HEK293T (cell line): ENCODE results near the gene AGBL4.
"Not testable (repeated sequence)": the region's sequence is repeated elsewhere in the genome, so short reads cannot be mapped to it uniquely, and the experiment has no call there.

Experiments
- CTCF ChIA-PET: fragments of 350-600 bp; formaldehyde crosslinking; extraction: SDS; loops from one replicate; lab custom pipeline; 2021; ENCODE audit warnings: antibody characterized with exemption, inconsistent platforms; lab: Yijun Ruan, JAX
- POLR2A ChIA-PET: fragments of 350-600 bp; formaldehyde crosslinking; extraction: SDS; loops from one replicate; lab custom pipeline; 2020; ENCODE audit warnings: antibody characterized with exemption, inconsistent platforms; lab: Yijun Ruan, JAX
- DNase-seq: peaks from one replicate; pipeline ENCODE4 v3.0.0; 2012; ENCODE audit warnings: mixed read lengths; ENCODE audit errors: extremely low spot score
- ARNT ChIP-seq: fragments of 450-650 bp; IDR thresholded peaks from 2 replicates; pipeline ENCODE4 v1.6.1; 2017; ENCODE audit warnings: mild to moderate bottlenecking
- BHLHE40 ChIP-seq: fragments of 450-650 bp; IDR thresholded peaks from 2 replicates; pipeline ENCODE4 v1.6.1; 2016; ENCODE audit warnings: mild to moderate bottlenecking, moderate library complexity, borderline replicate concordance
- CTBP1 ChIP-seq: fragments of 450-650 bp; IDR thresholded peaks from 2 replicates; pipeline ENCODE4 v1.6.1; 2016; ENCODE audit warnings: borderline replicate concordance
- ELF4 ChIP-seq: fragments of 450-650 bp; IDR thresholded peaks from 2 replicates; pipeline ENCODE4 v1.6.1; 2017; ENCODE audit warnings: antibody characterized with exemption
- FOXA1 ChIP-seq: fragments of 450-650 bp; IDR thresholded peaks from 2 replicates; pipeline ENCODE4 v1.6.1; 2016; ENCODE audit warnings: mild to moderate bottlenecking
- FOXK2 ChIP-seq: fragments of 450-650 bp; IDR thresholded peaks from 2 replicates; pipeline ENCODE4 v1.6.1; 2016; ENCODE audit warnings: mild to moderate bottlenecking
- FOXM1 ChIP-seq: fragments of 450-650 bp; IDR thresholded peaks from 2 replicates; pipeline ENCODE4 v1.6.1; 2017; ENCODE audit warnings: mild to moderate bottlenecking, borderline replicate concordance
- HDGF ChIP-seq: fragments of 450-650 bp; IDR thresholded peaks from 2 replicates; pipeline ENCODE4 v1.6.1; 2017; ENCODE audit warnings: antibody characterized with exemption, borderline replicate concordance
- L3MBTL2 ChIP-seq: fragments of 450-650 bp; conservative IDR thresholded peaks from 2 replicates; pipeline ENCODE4 v1.6.1; 2016; ENCODE audit warnings: mild to moderate bottlenecking
- LEF1 ChIP-seq: fragments of 450-650 bp; IDR thresholded peaks from 2 replicates; pipeline ENCODE4 v1.6.1; 2017; ENCODE audit warnings: mild to moderate bottlenecking, borderline replicate concordance
- NFRKB ChIP-seq: fragments of 450-650 bp; IDR thresholded peaks from 2 replicates; pipeline ENCODE4 v1.6.1; 2016; ENCODE audit warnings: mild to moderate bottlenecking, moderate library complexity
- SP1 ChIP-seq: fragments of 450-650 bp; IDR thresholded peaks from 2 replicates; pipeline ENCODE4 v1.6.1; 2017
- SUZ12 ChIP-seq: fragments of 450-650 bp; IDR thresholded peaks from 2 replicates; pipeline ENCODE4 v1.6.1; 2016; ENCODE audit warnings: mild to moderate bottlenecking
- TARDBP ChIP-seq: fragments of 450-650 bp; IDR thresholded peaks from 2 replicates; pipeline ENCODE4 v1.6.1; 2016
- ZNF384 ChIP-seq: fragments of 450-650 bp; IDR thresholded peaks from 2 replicates; pipeline ENCODE4 v1.6.1; 2016
- TF ChIP-seq, protein P1 (sequence below): fragments of 450-650 bp; IDR thresholded peaks from 2 replicates; pipeline ENCODE4 v1.6.1; 2016

AGBL4 gene

DNA sequence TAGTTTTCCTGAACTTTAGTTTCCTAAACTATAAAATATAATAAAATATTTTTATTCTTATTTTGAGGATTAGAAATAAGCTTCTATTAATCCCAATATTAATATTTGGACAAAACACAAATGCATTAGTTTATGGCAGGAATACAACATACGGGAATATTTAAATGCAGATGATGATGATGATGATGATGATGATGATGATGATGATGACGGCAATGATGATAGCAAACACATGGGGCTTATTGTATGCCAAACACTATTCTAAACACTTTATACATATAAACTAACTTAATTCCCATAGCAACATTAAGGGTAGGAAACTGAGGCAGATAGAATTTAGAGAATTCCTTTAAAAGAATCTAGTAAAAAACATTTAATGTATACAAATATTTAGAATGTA, 705.5 kb downstream of the AGBL4 start:
- ChIA-PET CTCF (no interaction called here), POLR2A (no interaction called here)
- TF ChIP-seq TARDBP (no peak), ARNT (no peak), SP1 (no peak), FOXA1 (no peak), FOXK2 (no peak), HDGF (no peak), ELF4 (no peak), SUZ12 (no peak), L3MBTL2 (no peak), CTBP1 (no peak), BHLHE40 (no peak), FOXM1 (no peak), LEF1 (no peak), NFRKB (no peak)
- TF ChIP-seq, protein P1, sequence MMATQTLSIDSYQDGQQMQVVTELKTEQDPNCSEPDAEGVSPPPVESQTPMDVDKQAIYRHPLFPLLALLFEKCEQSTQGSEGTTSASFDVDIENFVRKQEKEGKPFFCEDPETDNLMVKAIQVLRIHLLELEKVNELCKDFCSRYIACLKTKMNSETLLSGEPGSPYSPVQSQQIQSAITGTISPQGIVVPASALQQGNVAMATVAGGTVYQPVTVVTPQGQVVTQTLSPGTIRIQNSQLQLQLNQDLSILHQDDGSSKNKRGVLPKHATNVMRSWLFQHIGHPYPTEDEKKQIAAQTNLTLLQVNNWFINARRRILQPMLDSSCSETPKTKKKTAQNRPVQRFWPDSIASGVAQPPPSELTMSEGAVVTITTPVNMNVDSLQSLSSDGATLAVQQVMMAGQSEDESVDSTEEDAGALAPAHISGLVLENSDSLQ: no peak
- DNase-seq: no peak

DNA sequence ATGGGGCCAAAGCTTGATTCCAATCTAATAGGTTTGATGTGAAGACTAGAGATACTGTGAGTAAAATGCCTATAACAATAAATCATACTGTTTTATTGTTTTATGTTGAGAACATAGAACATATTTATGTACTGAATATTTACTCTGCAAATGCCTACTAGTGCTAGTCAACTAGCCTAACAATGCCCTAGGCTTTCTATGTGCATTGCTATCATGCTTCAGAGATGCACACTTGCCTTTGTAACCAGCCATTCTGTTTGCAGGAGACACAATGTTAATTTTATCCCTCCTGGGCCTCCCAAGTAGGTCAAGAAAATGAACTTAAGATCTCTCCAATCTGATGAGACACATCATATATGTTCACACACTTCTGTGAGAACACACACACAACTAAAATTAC, 716.3 kb downstream of the AGBL4 start:
- TF ChIP-seq L3MBTL2: no peak
- ChIA-PET CTCF (no interaction called here), POLR2A (no interaction called here)
- no peak for DNase-seq

DNA sequence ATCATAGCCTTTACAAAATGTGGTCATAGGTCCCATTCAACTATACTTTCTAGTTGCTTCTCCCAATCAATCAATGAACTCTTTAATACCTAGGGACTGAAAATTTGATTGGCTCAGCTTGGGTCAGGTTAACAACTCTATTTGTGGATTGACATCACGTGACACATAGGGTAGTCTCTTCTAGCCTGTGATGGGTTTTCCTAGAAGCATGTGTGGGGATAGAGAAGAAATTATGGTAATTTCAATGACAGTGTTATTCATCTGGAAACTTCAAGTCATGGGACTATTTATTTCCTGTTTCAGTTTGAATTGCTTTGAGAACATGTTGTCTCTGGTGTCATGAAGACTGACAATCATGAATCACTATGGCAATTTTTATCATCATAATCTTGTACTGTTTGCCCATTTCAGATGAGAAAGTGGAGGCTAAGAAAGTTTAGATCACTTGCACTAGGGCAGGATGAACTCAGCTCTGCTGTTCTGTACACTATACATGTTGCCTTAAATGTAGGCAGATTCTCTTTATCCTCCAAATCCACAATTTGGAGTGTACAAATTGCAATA, 717.2 kb downstream of the AGBL4 start:
- ChIA-PET POLR2A (no interaction called here), CTCF (no interaction called here)
- no peak for TF ChIP-seq FOXM1
- no peak for TF ChIP-seq FOXK2
- TF ChIP-seq FOXA1: no peak
- no peak for TF ChIP-seq HDGF
- TF ChIP-seq SUZ12: no peak
- no peak for TF ChIP-seq TARDBP
- TF ChIP-seq ELF4: no peak
- TF ChIP-seq ARNT: no peak
- TF ChIP-seq, protein P1: no peak
- TF ChIP-seq SP1: no peak
- no peak for TF ChIP-seq NFRKB
- no peak for TF ChIP-seq LEF1
- no peak for TF ChIP-seq L3MBTL2
- TF ChIP-seq ZNF384: no peak
- no peak for TF ChIP-seq CTBP1
- no peak for TF ChIP-seq BHLHE40
- no peak for DNase-seq

DNA sequence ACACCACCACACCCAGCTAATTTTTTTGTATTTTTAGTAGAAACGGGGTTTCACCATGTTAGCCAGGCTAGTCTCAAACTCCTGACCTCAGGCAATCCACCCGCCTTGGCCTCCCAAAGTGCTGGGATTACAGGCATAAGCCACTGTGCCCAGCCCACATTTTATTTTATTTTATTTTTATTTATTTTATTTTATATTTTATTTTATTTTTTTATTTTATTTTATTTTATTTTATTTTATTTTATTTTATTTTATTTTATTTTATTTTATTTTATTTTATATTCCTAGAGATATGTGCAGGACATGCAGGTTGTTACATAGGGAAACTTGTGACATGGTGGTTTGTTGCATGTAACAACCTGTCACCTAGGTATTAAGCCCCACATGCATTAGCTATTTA, 721.4 kb downstream of the AGBL4 start:
- POLR2A ChIA-PET, CTCF ChIA-PET, DNase-seq: not testable (repeated sequence)

DNA sequence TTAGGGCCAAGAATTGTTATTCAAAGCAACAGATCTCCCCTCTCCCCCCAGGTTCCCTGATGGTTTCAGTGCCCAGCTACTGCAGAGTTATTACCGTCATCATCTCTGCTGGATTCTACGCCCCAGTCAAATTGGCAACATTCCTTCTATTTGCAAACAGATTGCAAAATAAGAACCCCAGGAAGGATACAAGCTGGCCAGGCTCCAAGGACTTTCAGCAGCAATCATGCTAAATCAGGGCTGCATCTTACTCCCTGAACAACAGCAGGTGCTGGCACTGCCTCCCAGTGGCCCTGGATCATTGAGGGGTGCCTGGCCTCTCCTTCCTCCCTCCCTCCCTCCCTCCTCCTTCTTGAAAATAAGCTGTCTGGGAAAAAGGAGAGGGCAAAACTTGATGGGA, 725.5 kb downstream of the AGBL4 start:
- POLR2A ChIA-PET: no interaction called here
- TF ChIP-seq NFRKB: no peak
- TF ChIP-seq L3MBTL2: no peak
- TF ChIP-seq LEF1: no peak
- no peak for TF ChIP-seq SP1
- TF ChIP-seq CTBP1: no peak
- TF ChIP-seq HDGF: no peak
- TF ChIP-seq, protein P1: no peak
- no peak for TF ChIP-seq BHLHE40
- no peak for TF ChIP-seq SUZ12
- TF ChIP-seq FOXM1: no peak
- TF ChIP-seq FOXA1: no peak
- TF ChIP-seq FOXK2: no peak
- TF ChIP-seq ELF4: no peak
- TF ChIP-seq ARNT: no peak
- no peak for TF ChIP-seq TARDBP
- no peak for TF ChIP-seq ZNF384
- no peak for DNase-seq
- CTCF ChIA-PET: no interaction called here

DNA sequence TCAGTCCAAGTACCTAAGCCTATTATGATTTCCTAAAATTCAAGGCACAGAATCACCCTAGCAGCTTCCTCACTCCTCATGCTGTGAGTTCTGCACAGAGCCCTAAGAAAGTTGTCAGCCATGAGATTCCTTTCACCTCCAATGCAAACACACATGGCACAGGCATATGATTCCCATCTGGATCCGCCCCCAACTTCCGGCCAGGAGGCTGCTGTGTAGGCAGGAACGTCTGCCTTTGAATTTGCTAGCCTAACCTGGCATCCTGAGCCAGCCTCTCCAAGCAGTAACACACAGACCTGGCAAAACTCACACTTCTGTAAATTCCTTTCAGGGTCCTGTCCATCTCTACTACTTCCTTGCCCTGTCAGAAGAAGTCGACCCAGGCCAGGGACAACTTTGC, 726.0 kb downstream of the AGBL4 start:
- no peak for DNase-seq
- TF ChIP-seq ZNF384 (no peak), ELF4 (no peak), ARNT (no peak), FOXA1 (no peak), SP1 (no peak), CTBP1 (no peak), LEF1 (no peak), NFRKB (no peak), TARDBP (no peak), L3MBTL2 (no peak), BHLHE40 (no peak), HDGF (no peak), SUZ12 (no peak), FOXK2 (no peak), FOXM1 (no peak)
- TF ChIP-seq, protein P1: no peak
- ChIA-PET POLR2A (no interaction called here), CTCF (no interaction called here)
